ENCODE measurements around the gene TACC2.

The TACC2 gene

GRCh38 chr10:122173766-122174435 lies 184.9 kb downstream of the TACC2 start:
- TF ChIP-seq, protein P1, sequence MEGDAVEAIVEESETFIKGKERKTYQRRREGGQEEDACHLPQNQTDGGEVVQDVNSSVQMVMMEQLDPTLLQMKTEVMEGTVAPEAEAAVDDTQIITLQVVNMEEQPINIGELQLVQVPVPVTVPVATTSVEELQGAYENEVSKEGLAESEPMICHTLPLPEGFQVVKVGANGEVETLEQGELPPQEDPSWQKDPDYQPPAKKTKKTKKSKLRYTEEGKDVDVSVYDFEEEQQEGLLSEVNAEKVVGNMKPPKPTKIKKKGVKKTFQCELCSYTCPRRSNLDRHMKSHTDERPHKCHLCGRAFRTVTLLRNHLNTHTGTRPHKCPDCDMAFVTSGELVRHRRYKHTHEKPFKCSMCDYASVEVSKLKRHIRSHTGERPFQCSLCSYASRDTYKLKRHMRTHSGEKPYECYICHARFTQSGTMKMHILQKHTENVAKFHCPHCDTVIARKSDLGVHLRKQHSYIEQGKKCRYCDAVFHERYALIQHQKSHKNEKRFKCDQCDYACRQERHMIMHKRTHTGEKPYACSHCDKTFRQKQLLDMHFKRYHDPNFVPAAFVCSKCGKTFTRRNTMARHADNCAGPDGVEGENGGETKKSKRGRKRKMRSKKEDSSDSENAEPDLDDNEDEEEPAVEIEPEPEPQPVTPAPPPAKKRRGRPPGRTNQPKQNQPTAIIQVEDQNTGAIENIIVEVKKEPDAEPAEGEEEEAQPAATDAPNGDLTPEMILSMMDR (IDR thresholded peaks at IDR 0.05; ENCODE audit: low read depth, low read length, missing control alignments) = no peak
- DNase-seq (ENCODE audit: low read depth) = no peak
- no peak overlapping the region for H3K4me3 ChIP-seq (ENCODE audit: low read depth, low read length)

GRCh38 chr10:122176232-122177213 lies 187.6 kb downstream of the TACC2 start:
- H3K4me3 ChIP-seq (ENCODE audit: low read depth, low read length) = no peak overlapping the region
- TF ChIP-seq, protein P1 (IDR thresholded peaks at IDR 0.05; ENCODE audit: low read depth, low read length, missing control alignments) = no peak
- DNase-seq (ENCODE audit: low read depth) = no peak

DNA sequence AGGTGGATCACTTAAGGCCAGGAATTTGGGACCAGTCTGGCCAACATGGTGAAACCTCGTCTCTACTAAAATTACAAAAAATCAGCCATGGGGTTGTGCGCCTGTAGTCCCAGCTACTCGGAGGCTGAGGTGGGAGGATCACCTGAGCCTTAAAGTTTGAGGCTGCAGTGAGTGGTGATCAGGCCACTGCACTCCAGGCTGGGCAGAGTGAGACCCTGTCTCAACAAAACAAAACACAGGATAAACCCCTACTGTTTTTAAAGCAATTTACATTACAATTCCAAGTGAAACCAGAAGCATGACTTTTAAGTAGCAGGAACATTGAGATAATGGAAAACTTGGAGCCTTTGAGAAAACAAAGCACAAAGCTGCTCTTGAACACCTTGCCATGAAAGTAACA lies 189.7 kb downstream of the TACC2 start:
- TF ChIP-seq, protein P1 (IDR thresholded peaks at IDR 0.05; ENCODE audit: low read depth, low read length, missing control alignments) = no peak
- no peak overlapping the region for H3K4me3 ChIP-seq (ENCODE audit: low read depth, low read length)
- DNase-seq (ENCODE audit: low read depth) = no peak

- TF ChIP-seq, protein P1 (IDR thresholded peaks at IDR 0.05; ENCODE audit: low read depth, low read length, missing control alignments) = no peak
- no peak overlapping the region for H3K4me3 ChIP-seq (ENCODE audit: low read depth, low read length)
- DNase-seq (ENCODE audit: low read depth) = no peak
Observed at GRCh38 chr10:122181041-122181732, 192.2 kb downstream of the TACC2 start.

- TF ChIP-seq, protein P1 (IDR thresholded peaks at IDR 0.05; ENCODE audit: low read depth, low read length, missing control alignments) = no peak
- no peak for DNase-seq (ENCODE audit: low read depth)
- no peak overlapping the region for H3K4me3 ChIP-seq (ENCODE audit: low read depth, low read length)
Observed at GRCh38 chr10:122181876-122182275, 192.9 kb downstream of the TACC2 start.

DNA sequence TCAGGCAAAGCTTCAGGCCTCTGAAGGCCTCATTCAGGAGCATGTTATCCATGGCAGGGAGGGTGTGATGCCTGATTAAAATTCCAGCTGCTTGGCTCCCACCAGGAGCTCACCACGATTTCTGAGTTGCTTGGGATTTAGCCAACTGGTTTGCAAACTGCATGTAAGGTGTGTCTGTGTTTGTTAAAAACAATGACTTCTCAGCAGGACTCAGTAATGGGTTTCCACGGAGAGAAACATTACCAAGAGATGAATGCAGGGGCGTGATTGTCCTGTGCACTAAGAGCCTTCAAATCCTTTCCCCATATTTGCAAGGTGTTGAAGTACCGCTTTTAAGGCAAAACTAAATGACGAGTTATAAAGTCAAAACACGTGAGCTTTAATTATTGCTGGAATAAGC lies 193.3 kb downstream of the TACC2 start:
- no peak for DNase-seq (ENCODE audit: low read depth)
- no peak overlapping the region for H3K4me3 ChIP-seq (ENCODE audit: low read depth, low read length)
- TF ChIP-seq, protein P1 (IDR thresholded peaks at IDR 0.05; ENCODE audit: low read depth, low read length, missing control alignments) = no peak

Measured in GM12864 (cell line).